IMR-90 (cell line): ENCODE data around the gene PMPCA. TPM values are rescaled to one million over a fixed set of nuclear protein-coding genes. Genes with fewer than 3 reads are reported as not detected.

Experiments
- ATAC-seq: fragments of 200-7000 bp; cut with Tn5 transposase; 2 replicates; pipeline ENCODE4 v1.9.1; 2020; ENCODE audit warnings: low read depth, mild to moderate bottlenecking, moderate library complexity
- BruUV-seq: library from RNA; stranded (reverse); fragments of 400-500 nt; replicated peaks from 2 replicates; lab custom pipeline; 2021; lab: Mats Ljungman, UMichigan
- CTCF ChIA-PET: fragments of 300-600 bp; formaldehyde crosslinking; extraction: SDS; loops from one replicate; lab custom pipeline; 2021; ENCODE audit warnings: antibody characterized with exemption; lab: Yijun Ruan, JAX
- POLR2A ChIA-PET: fragments of 300-600 bp; sonication (Branson Sonifier 250); formaldehyde crosslinking; loops from one replicate; lab custom pipeline; 2022; ENCODE audit warnings: antibody characterized with exemption; ENCODE audit not compliant: unreplicated experiment; lab: Charles Lee
- DNase-seq: peaks from one replicate; pipeline ENCODE4 v3.0.0; 2013
- H2AFZ ChIP-seq: replicated peaks from 2 replicates; pipeline ENCODE3; 2013; ENCODE audit warnings: low read length, mild to moderate bottlenecking; ENCODE audit not compliant: poor library complexity
- H2AK5ac ChIP-seq: 2 replicates; pipeline ENCODE4 v1.6.1; 2013; ENCODE audit warnings: low read depth, low read length, inconsistent platforms
- H2AK9ac ChIP-seq: replicated peaks from 2 replicates; pipeline ENCODE3; 2013; ENCODE audit warnings: mild to moderate bottlenecking, low read depth, low read length, moderate library complexity; ENCODE audit not compliant: poor library complexity
- H2BK120ac ChIP-seq: 2 replicates; pipeline ENCODE4 v1.6.1; 2013; ENCODE audit warnings: low read depth, low read length, inconsistent platforms
- H2BK15ac ChIP-seq: 3 replicates; pipeline ENCODE4 v1.6.1; 2013; ENCODE audit warnings: low read depth, low read length, inconsistent platforms
- H2BK20ac ChIP-seq: 2 replicates; pipeline ENCODE4 v1.6.1; 2013; ENCODE audit warnings: low read depth, mild to moderate bottlenecking, inconsistent platforms, low read length, moderate library complexity
- H2BK5ac ChIP-seq: 2 replicates; pipeline ENCODE4 v1.6.1; 2013; ENCODE audit warnings: mild to moderate bottlenecking, low read depth, low read length, inconsistent platforms; ENCODE audit not compliant: poor library complexity, severe bottlenecking
- H3K14ac ChIP-seq: replicated peaks from 2 replicates; pipeline ENCODE4 v1.6.1; 2013; ENCODE audit warnings: low read depth, low read length, inconsistent platforms
- H3K18ac ChIP-seq: 2 replicates; pipeline ENCODE4 v1.6.1; 2013; ENCODE audit warnings: low read depth, low read length, control low read depth
- H3K23ac ChIP-seq: 2 replicates; pipeline ENCODE4 v1.6.1; 2013; ENCODE audit warnings: low read depth, low read length, inconsistent platforms
- H3K27ac ChIP-seq: 2 replicates; pipeline ENCODE4 v1.5.1; 2013; ENCODE audit warnings: mild to moderate bottlenecking, control low read depth, low read length; ENCODE audit not compliant: insufficient read depth
- H3K27me3 ChIP-seq: 2 replicates; pipeline ENCODE4 v1.6.1; 2013; ENCODE audit warnings: low read length; ENCODE audit not compliant: control insufficient read depth, insufficient read depth
- H3K36me3 ChIP-seq: 2 replicates; pipeline ENCODE4 v1.6.1; 2013; ENCODE audit warnings: low read length, mixed read lengths; ENCODE audit not compliant: control insufficient read depth, insufficient read depth
- H3K4ac ChIP-seq: 2 replicates; pipeline ENCODE4 v1.6.1; 2013; ENCODE audit warnings: low read depth, low read length, inconsistent platforms
- H3K4me1 ChIP-seq: 2 replicates; pipeline ENCODE4 v1.6.1; 2013; ENCODE audit warnings: low read length, mixed read lengths; ENCODE audit not compliant: control insufficient read depth, insufficient read depth
- H3K4me2 ChIP-seq: 2 replicates; pipeline ENCODE4 v1.6.1; 2013; ENCODE audit warnings: low read depth, mild to moderate bottlenecking, control low read depth, low read length, moderate library complexity
- H3K4me3 ChIP-seq: 2 replicates; pipeline ENCODE4 v1.5.1; 2013; ENCODE audit warnings: low read depth, mild to moderate bottlenecking, control low read depth, low read length, moderate library complexity; ENCODE audit not compliant: insufficient read depth
- H3K56ac ChIP-seq: 2 replicates; pipeline ENCODE4 v1.6.1; 2013; ENCODE audit warnings: low read length, inconsistent platforms; ENCODE audit not compliant: insufficient read depth; ENCODE audit errors: extremely low read depth
- H3K79me1 ChIP-seq, 2 experiments: 2 replicates each; pipeline ENCODE4 v1.6.1; 2013; ENCODE audit warnings: low read length in 2 of 2, inconsistent platforms in 1 of 2, low read depth in 1 of 2
- H3K9ac ChIP-seq: 2 replicates; pipeline ENCODE4 v1.6.1; 2013; ENCODE audit warnings: low read depth, low read length, control low read depth
- H3K9me1 ChIP-seq: 2 replicates; pipeline ENCODE4 v1.6.1; 2013; ENCODE audit warnings: low read length, inconsistent platforms; ENCODE audit not compliant: insufficient read depth
- H3K9me3 ChIP-seq: 2 replicates; pipeline ENCODE4 v1.6.1; 2013; ENCODE audit warnings: low read length; ENCODE audit not compliant: control insufficient read depth, insufficient read depth
- H4K20me1 ChIP-seq: 2 replicates; pipeline ENCODE4 v1.6.1; 2013; ENCODE audit warnings: low read length, inconsistent platforms; ENCODE audit not compliant: insufficient read depth
- H4K5ac ChIP-seq: 2 replicates; pipeline ENCODE4 v1.6.1; 2013; ENCODE audit warnings: mild to moderate bottlenecking, low read depth, low read length, control low read depth
- H4K8ac ChIP-seq, 2 experiments: 2 replicates each; pipeline ENCODE4 v1.6.1; 2013; ENCODE audit warnings: low read depth in 2 of 2, low read length in 2 of 2, control low read depth in 1 of 2, inconsistent platforms in 1 of 2
- H4K91ac ChIP-seq: 2 replicates; pipeline ENCODE4 v1.6.1; 2013; ENCODE audit warnings: low read depth, low read length, inconsistent platforms; ENCODE audit not compliant: insufficient read depth
- BHLHE40 ChIP-seq: fragments of 150-350 bp; IDR thresholded peaks from 2 replicates; pipeline ENCODE4 v1.6.1; 2016; ENCODE audit warnings: mild to moderate bottlenecking, low read depth, low read length
- CEBPB ChIP-seq: IDR thresholded peaks from 2 replicates; pipeline ENCODE4 v1.6.1; 2012; ENCODE audit warnings: low read depth, low read length, improper control_type of control experiment
- MAFK ChIP-seq: IDR thresholded peaks from 2 replicates; pipeline ENCODE4 v1.6.1; 2012; ENCODE audit warnings: low read depth, low read length, improper control_type of control experiment
- RFX5 ChIP-seq: IDR thresholded peaks from 2 replicates; pipeline ENCODE4 v1.8.0; 2012; ENCODE audit warnings: low read depth, mild to moderate bottlenecking, low read length, moderate library complexity
- SMC3 ChIP-seq: fragments of 150-350 bp; IDR thresholded peaks from 2 replicates; pipeline ENCODE4 v1.6.1; 2016; ENCODE audit warnings: low read depth, mild to moderate bottlenecking, antibody characterized with exemption, low read length, moderate library complexity
- USF2 ChIP-seq: fragments of 150-350 bp; IDR thresholded peaks from 2 replicates; pipeline ENCODE4 v1.6.1; 2017; ENCODE audit warnings: mild to moderate bottlenecking, antibody characterized with exemption, low read length, low read depth
- whole genome bisulfite sequencing, 2 experiments: methylation state at CpG; one replicate each; pipeline versions ENCODE4 v1.1.5 to v1.1.7; 2013; ENCODE audit warnings: missing lambda C conversion rate in 2 of 2; ENCODE audit not compliant: insufficient read length in 1 of 2; ENCODE audit errors: extremely low coverage in 2 of 2; 5-methylcytosine and 5-hydroxymethylcytosine counted together
- dilution Hi-C: fragments of 300-500 bp; cut with HindIII; formaldehyde crosslinking; loops from one replicate; pipeline ENCODE4 v1.14.3; 2018; ENCODE audit warnings: low sequenced_read_pairs; ENCODE audit not compliant: unreplicated experiment
- in situ Hi-C: fragments of 300-500 bp; cut with MboI; formaldehyde crosslinking; loops from 3 replicates; pipeline ENCODE4 v1.14.3; 2019; ENCODE audit warnings: low sequenced_read_pairs, inconsistent platforms, mixed read lengths
- intact Hi-C: fragments of 100-400 bp; cut with micrococcal nuclease; formaldehyde crosslinking; loops from 2 replicates; pipeline ENCODE4 v1.10.0; 2022
- polyA plus RNA-seq, 3 experiments: library from polyadenylated mRNA; depleted of rRNA; stranded (reverse); fragments of >200 nt; gene quantifications; 2 replicates each; pipeline ENCODE4 v1.2.3, GENCODE V29; 2012; ENCODE audit warnings: low replicate concordance in 1 of 3
- total RNA-seq: library from RNA; depleted of rRNA; stranded (reverse); fragments of >200 nt; gene quantifications from 2 replicates; pipeline ENCODE4 v1.2.3, GENCODE V29; 2012

Gene PMPCA
- total and polyA plus RNA-seq, 2 of the 4 experiments (the other 2 are of a cell fraction): 62.6 to 95.8 TPM

- DNase-seq (no peak), ATAC-seq (no peak)
- WGBS, 2 experiments: 90% methylated on average over 6 of the region's 21 CpGs; no CpG with 5 or more reads in 1 of the 2 experiments
- peak overlapping the region; percentile 85; the same call in 1 of the 3 replicates for H2BK15ac ChIP-seq
- H3K14ac ChIP-seq: peak overlapping the region; percentile 92; the same call in 1 of the 2 replicates
- TF ChIP-seq SMC3: no peak
- TF ChIP-seq RFX5: no peak
- no peak for TF ChIP-seq MAFK
- TF ChIP-seq CEBPB: no peak
- no peak for TF ChIP-seq BHLHE40
- TF ChIP-seq USF2: no peak
- no peaks in the 10 kb centered on the region for H3K9me3 ChIP-seq
- BruUV-seq: no TSS peak
- H3K9me1 ChIP-seq: peaks cover 9% of the 10 kb centered on the region
- H3K4me1 ChIP-seq: peaks cover 15% of the 10 kb centered on the region
- peak overlapping the region; percentile 89 for H2AK5ac ChIP-seq
- peak overlapping the region; percentile 90 for H2BK120ac ChIP-seq
- H3K4me2 ChIP-seq: peak overlapping the region; percentile 30; the same call in 1 of the 2 replicates
- H3K18ac ChIP-seq: peak overlapping the region; percentile 83
- dilution Hi-C loops: no loop called here
- H4K20me1 ChIP-seq: no peaks in the 10 kb centered on the region
- H4K8ac ChIP-seq: peak overlapping the region; percentile 97 to 99
- peak overlapping the region; percentile 66 for H2BK5ac ChIP-seq
- H3K36me3 ChIP-seq: no peaks in the 10 kb centered on the region; the same call in 1 of the 2 replicates
- peak overlapping the region; percentile 23; the same call in 1 of the 2 replicates for H3K9ac ChIP-seq
- ChIA-PET POLR2A (no interaction called here), CTCF (interaction anchor here (0.7 to 1.5 kb wide), 4 partner anchors 9 to 39 kb away, joined by 3 to 8 read pairs (median 3); partner anchors contain the start of gene DNLZ)
- H3K4ac ChIP-seq: peak overlapping the region; percentile 98
- peak overlapping the region; percentile 97 for H4K5ac ChIP-seq
- peak overlapping the region; percentile 13; the same call in 1 of the 2 replicates for H2BK20ac ChIP-seq
- in situ Hi-C loops: no loop called here
- peak overlapping the region; percentile 98 for H4K91ac ChIP-seq
- H3K79me1 ChIP-seq: no peaks in the 10 kb centered on the region; a peak in 1 of 4 replicates
- H2AK9ac ChIP-seq: peak overlapping the region; percentile 90
- no peak overlapping the region for H3K56ac ChIP-seq
- intact Hi-C loops: no loop called here
- peak overlapping the region; percentile 69 for H3K27ac ChIP-seq
- no peak overlapping the region; the same call in 1 of the 2 replicates for H3K23ac ChIP-seq
- no peaks in the 10 kb centered on the region for H3K27me3 ChIP-seq
- H3K4me3 ChIP-seq: no peak overlapping the region
- H2AFZ ChIP-seq: peak overlapping the region; percentile 90
These were observed 38.5 kb upstream of the PMPCA start for GRCh38 chr9:136372006-136372405.
